Calu3 (cell line): Measurements from ENCODE around the gene ZFYVE28. TPM values are rescaled to one million over a fixed set of nuclear protein-coding genes. Genes with fewer than 3 reads are reported as not detected.

Experiments used
- BruUV-seq: library from RNA; stranded (reverse); fragments of 400-500 nt; replicated peaks from 2 replicates; lab custom pipeline; 2021; lab: Mats Ljungman, UMichigan
- CTCF ChIA-PET: fragments of 300-600 bp; sonication (Branson Sonifier 250); formaldehyde crosslinking; loops from one replicate; lab custom pipeline; 2022; ENCODE audit warnings: antibody characterized with exemption; lab: Charles Lee
- DNase-seq: peaks from one replicate; pipeline ENCODE4 v3.0.0; 2022
- H3K27ac Mint-ChIP-seq: one replicate; pipeline ENCODE4 v1.8.0; 2022; ENCODE audit warnings: mixed read lengths; ENCODE audit not compliant: unreplicated experiment
- H3K27me3 Mint-ChIP-seq: one replicate; pipeline ENCODE4 v1.8.0; 2022; ENCODE audit warnings: mixed read lengths; ENCODE audit not compliant: unreplicated experiment
- H3K36me3 Mint-ChIP-seq: one replicate; pipeline ENCODE4 v1.8.0; 2022; ENCODE audit warnings: mild to moderate bottlenecking, moderate library complexity, mixed read lengths; ENCODE audit not compliant: insufficient read depth, unreplicated experiment
- H3K4me1 Mint-ChIP-seq: one replicate; pipeline ENCODE4 v1.8.0; 2022; ENCODE audit warnings: mild to moderate bottlenecking, low read depth, mixed read lengths; ENCODE audit not compliant: unreplicated experiment
- H3K4me3 Mint-ChIP-seq: one replicate; pipeline ENCODE4 v1.8.0; 2022; ENCODE audit warnings: mild to moderate bottlenecking, low read depth, moderate library complexity, mixed read lengths; ENCODE audit not compliant: unreplicated experiment
- H3K9me3 Mint-ChIP-seq: one replicate; pipeline ENCODE4 v1.8.0; 2022; ENCODE audit warnings: low read depth, mixed read lengths; ENCODE audit not compliant: unreplicated experiment
- CTCF ChIP-seq: fragments of 200-600 bp; IDR thresholded peaks from one replicate; pipeline ENCODE4 v1.8.0; 2022; ENCODE audit warnings: antibody characterized with exemption; ENCODE audit not compliant: unreplicated experiment
- intact Hi-C: fragments of 100-400 bp; cut with micrococcal nuclease; formaldehyde crosslinking; loops from one replicate; pipeline ENCODE4 v1.10.0; 2022; ENCODE audit not compliant: unreplicated experiment
- total RNA-seq: library from RNA; stranded (reverse); gene quantifications from 2 replicates; pipeline ENCODE4 v1.2.3, GENCODE V29; 2022

Gene ZFYVE28
- total RNA-seq, 1 experiment from 2014 or later, result 1.2 TPM

- H3K9me3 Mint-ChIP-seq, result no peaks in the 10 kb centered on the region
These were observed 3.5 kb upstream of the ZFYVE28 start for GRCh38 chr4:2421928-2422327.

GRCh38 chr4:2419814-2420213 lies 1.4 kb upstream of the ZFYVE28 start:
- BruUV-seq, result no TSS peak
- peak overlapping the region; percentile 66 for H3K4me3 Mint-ChIP-seq
- H3K36me3 Mint-ChIP-seq, result peaks cover 7% of the 10 kb centered on the region
- H3K27ac Mint-ChIP-seq, result no peak overlapping the region
- H3K4me1 Mint-ChIP-seq, result peaks cover 18% of the 10 kb centered on the region
- H3K27me3 Mint-ChIP-seq, result peaks cover 80% of the 10 kb centered on the region
- intact Hi-C loops, result no loop called here
- H3K9me3 Mint-ChIP-seq, result no peaks in the 10 kb centered on the region
- no peak for TF ChIP-seq CTCF
- no peak for DNase-seq
- CTCF ChIA-PET, result interaction anchor here (1.3 kb wide), 1 partner anchor 106 kb away, joined by 3 read pairs; no protein-coding TSS in a partner anchor

More at GRCh38 chr4:2421928-2422327, 3.5 kb upstream of the ZFYVE28 start:
- peaks cover 7% of the 10 kb centered on the region for H3K36me3 Mint-ChIP-seq
- intact Hi-C loops, result no loop called here
- H3K4me3 Mint-ChIP-seq, result no peak overlapping the region
- H3K27me3 Mint-ChIP-seq, result peaks cover 71% of the 10 kb centered on the region
- H3K4me1 Mint-ChIP-seq, result peaks cover 18% of the 10 kb centered on the region
- no peak for TF ChIP-seq CTCF
- no TSS peak for BruUV-seq
- CTCF ChIA-PET, result no interaction called here
- no peak for DNase-seq
- H3K27ac Mint-ChIP-seq, result no peak overlapping the region

- intact Hi-C loops, result no loop called here
- Mint-ChIP-seq H3K4me3 (peak within 1 kb of the TSS; percentile 71), H3K4me1 (peaks cover 26% of the 10 kb centered on the region), H3K27me3 (peaks cover 74% of the 10 kb centered on the region), H3K9me3 (no peaks in the 10 kb centered on the region), H3K27ac (peak within 1 kb of the TSS; percentile 55), H3K36me3 (peaks cover 7% of the 10 kb centered on the region)
- DNase-seq, result peak; percentile 92
- BruUV-seq, result no TSS peak
- no peak for TF ChIP-seq CTCF
- CTCF ChIA-PET, result interaction anchor here (0.8 to 1.3 kb wide), 2 partner anchors 12 to 105 kb away, joined by 3 to 4 read pairs; no protein-coding TSS in a partner anchor
These were observed 466 bp upstream of the ZFYVE28 start, which contains the start of gene CFAP99 for GRCh38 chr4:2418650-2419571. Gene CFAP99 (plus strand): TSS chr4:2418955.

- intact Hi-C loops, result no loop called here
- CTCF ChIA-PET, result no interaction called here
- Mint-ChIP-seq H3K4me1 (peaks cover 36% of the 10 kb centered on the region), H3K27me3 (peaks cover 64% of the 10 kb centered on the region), H3K9me3 (no peaks in the 10 kb centered on the region), H3K27ac (no peak overlapping the region), H3K36me3 (peaks cover 7% of the 10 kb centered on the region), H3K4me3 (peak overlapping the region; percentile 71)
- no peak for TF ChIP-seq CTCF
- no TSS peak for BruUV-seq
- DNase-seq, result no peak
These were observed 1.1 kb downstream of the ZFYVE28 start for GRCh38 chr4:2417226-2417764.
